Suppressor macrophage treated with lipopolysaccharide for 4 hours (primary cell): ENCODE results near the gene POU2AF1.

Experiments used
- DNase-seq: peaks from one replicate; pipeline ENCODE4 v3.0.0-alpha.2; 2020

The POU2AF1 gene

GRCh38 chr11:111384494-111384893 is 5.4 kb upstream of the POU2AF1 start:
- DNase-seq = no peak

- no peak for DNase-seq
Measured at GRCh38 chr11:111382451-111382850, 3.4 kb upstream of the POU2AF1 start.

- no peak for DNase-seq
Measured at GRCh38 chr11:111379602-111380136, 594 bp upstream of the POU2AF1 start.

GRCh38 chr11:111378185-111378860 is 752 bp downstream of the POU2AF1 start:
- no peak for DNase-seq

GRCh38 chr11:111376181-111376871 is 2.7 kb downstream of the POU2AF1 start:
- no peak for DNase-seq

- DNase-seq = no peak
Measured at GRCh38 chr11:111373590-111373989, 5.5 kb downstream of the POU2AF1 start.

- DNase-seq = no peak
Measured at GRCh38 chr11:111372538-111372937, 6.5 kb downstream of the POU2AF1 start.

- no peak for DNase-seq
Measured at GRCh38 chr11:111370902-111371578, 8.0 kb downstream of the POU2AF1 start.

GRCh38 chr11:111370270-111370901 is 8.7 kb downstream of the POU2AF1 start:
- no peak for DNase-seq

- no peak for DNase-seq
Measured at GRCh38 chr11:111368285-111368560, 10.9 kb downstream of the POU2AF1 start.

- DNase-seq = no peak
Measured at GRCh38 chr11:111367411-111368284, 11.4 kb downstream of the POU2AF1 start.

GRCh38 chr11:111366560-111367410 is 12.3 kb downstream of the POU2AF1 start:
- DNase-seq = no peak

- DNase-seq = no peak
Measured at GRCh38 chr11:111365722-111366559, 13.1 kb downstream of the POU2AF1 start.

- no peak for DNase-seq
Measured at GRCh38 chr11:111364503-111364902, 14.6 kb downstream of the POU2AF1 start.

GRCh38 chr11:111363985-111364384 is 15.1 kb downstream of the POU2AF1 start:
- DNase-seq = no peak

GRCh38 chr11:111362887-111363411 is 16.1 kb downstream of the POU2AF1 start:
- DNase-seq = no peak

- no peak for DNase-seq
Measured at GRCh38 chr11:111361874-111362273, 17.2 kb downstream of the POU2AF1 start.

- no peak for DNase-seq
Measured at GRCh38 chr11:111361052-111361801, 17.8 kb downstream of the POU2AF1 start.
